Neural progenitor cell (in vitro differentiated cells): ENCODE data around the gene NUP107.

ENCODE experiments used
- CTCF ChIP-seq: fragments of 200-600 bp; sonication (generic); IDR thresholded peaks from 2 replicates; pipeline ENCODE4 v1.5.1; 2017; ENCODE audit warnings: antibody characterized with exemption, mild to moderate bottlenecking
- EZH2 ChIP-seq: fragments of 200-600 bp; sonication (generic); IDR thresholded peaks from 2 replicates; pipeline ENCODE4 v1.6.1; 2017; ENCODE audit warnings: antibody characterized with exemption, mild to moderate bottlenecking, moderate library complexity

- no peak for TF ChIP-seq CTCF
- TF ChIP-seq EZH2, result no peak
These were observed 59.9 kb downstream of the NUP107 start for GRCh38 chr12:68746572-68747180.
